K562 (cell line): ENCODE results near the gene RGL4. TPM values are rescaled to one million over a fixed set of nuclear protein-coding genes. Genes with fewer than 3 reads are reported as not detected.

Source experiments
- ATAC-seq: fragments of 200-7000 bp; cut with Tn5 transposase; 3 replicates; pipeline ENCODE4 v1.9.1; 2020; ENCODE audit warnings: moderate library complexity
- BruUV-seq: library from RNA; stranded (reverse); fragments of 400-500 nt; replicated peaks from 2 replicates; lab custom pipeline; 2021; lab: Mats Ljungman, UMichigan
- CTCF ChIA-PET: fragments of 300-600 bp; formaldehyde crosslinking; extraction: SDS; loops from one replicate; lab custom pipeline; 2021; ENCODE audit warnings: low intra/inter-chr PET ratio; lab: Yijun Ruan, JAX
- POLR2A ChIA-PET: fragments of 300-600, 350-650 bp; sonication (Branson Sonifier 250); formaldehyde crosslinking; extraction: SDS; loops from one replicate; lab custom pipeline; 2021; ENCODE audit warnings: antibody characterized with exemption, inconsistent platforms; lab: Yijun Ruan, JAX
- DNase-seq, 4 experiments: peaks; one replicate each; pipeline versions ENCODE4 v3.0.0 to v3.0.0-alpha.2; 2011 to 2018; ENCODE audit warnings: low spot score in 3 of 4, mixed read lengths in 3 of 4; ENCODE audit errors: extremely low read depth in 1 of 4
- FAIRE-seq: peaks from 2 replicates; lab custom pipeline; 2011; peaks lifted over from hg19 to GRCh38; lab: Jason Lieb, UNC
- H2AFZ ChIP-seq: 2 replicates; pipeline ENCODE4 v1.6.0; 2011; ENCODE audit warnings: low read depth, low read length, control low read depth, inconsistent platforms
- H3K27ac ChIP-seq: fragments of 200-600 bp; 3 replicates; pipeline ENCODE4 v1.8.0; 2011; ENCODE audit warnings: low read depth, mild to moderate bottlenecking, control low read depth, inconsistent platforms, low read length, moderate library complexity, mixed read lengths; ENCODE audit errors: extremely low read depth
- H3K27me3 ChIP-seq, 2 experiments: fragments of 300-600 bp in 1 of 2; 2 replicates in 1 of 2; 3 replicates in 1 of 2; pipeline versions ENCODE4 v1.6.0 to v1.8.0; 2011; ENCODE audit warnings: inconsistent platforms in 2 of 2, low read length in 2 of 2, mild to moderate bottlenecking in 1 of 2, mixed read lengths in 1 of 2, moderate library complexity in 1 of 2; ENCODE audit not compliant: control insufficient read depth in 2 of 2, insufficient read depth in 2 of 2
- H3K36me3 ChIP-seq: fragments of 300-600 bp; 3 replicates; pipeline ENCODE4 v1.8.0; 2011; ENCODE audit warnings: mild to moderate bottlenecking, low read length, inconsistent platforms; ENCODE audit not compliant: control insufficient read depth, insufficient read depth
- H3K4me1 ChIP-seq, 2 experiments: fragments of 200-600 bp in 1 of 2; replicated peaks in 1 of 2; 2 replicates in 1 of 2; 3 replicates in 1 of 2; pipeline versions ENCODE4 v1.5.1 to v1.8.0; 2011; ENCODE audit warnings: inconsistent platforms in 2 of 2, low read length in 2 of 2, mild to moderate bottlenecking in 1 of 2, mixed read lengths in 1 of 2, moderate library complexity in 1 of 2; ENCODE audit not compliant: control insufficient read depth in 2 of 2, insufficient read depth in 2 of 2
- H3K4me2 ChIP-seq: 2 replicates; pipeline ENCODE4 v1.6.1; 2011; ENCODE audit warnings: low read length, control low read depth, inconsistent platforms, mixed read lengths; ENCODE audit not compliant: insufficient read depth
- H3K4me3 ChIP-seq: fragments of 200-600 bp; sonication (generic), shearing (Covaris generic); 2 replicates; pipeline ENCODE4 v1.5.1; 2016; ENCODE audit warnings: control low read depth, inconsistent platforms
- H3K79me2 ChIP-seq: fragments of 200-600 bp; 3 replicates; pipeline ENCODE4 v1.8.0; 2011; ENCODE audit warnings: low read length, inconsistent platforms; ENCODE audit not compliant: control insufficient read depth, insufficient read depth
- H3K9ac ChIP-seq, 2 experiments: 2 replicates each; pipeline versions ENCODE4 v1.6.0 to v1.6.1; 2011; ENCODE audit warnings: low read depth in 2 of 2, low read length in 2 of 2, control low read depth in 1 of 2, inconsistent platforms in 1 of 2, mild to moderate bottlenecking in 1 of 2, mixed read lengths in 1 of 2; ENCODE audit not compliant: insufficient read depth in 1 of 2
- H3K9me1 ChIP-seq: one replicate; pipeline ENCODE4 v1.6.0; 2011; ENCODE audit warnings: inconsistent platforms, mild to moderate bottlenecking, low read length, moderate library complexity; ENCODE audit not compliant: control insufficient read depth, insufficient read depth
- H3K9me3 ChIP-seq: replicated peaks from 2 replicates; pipeline ENCODE4 v1.5.1; 2011; ENCODE audit warnings: low read depth, low read length, inconsistent platforms; ENCODE audit not compliant: control insufficient read depth, insufficient read depth
- H4K20me1 ChIP-seq: replicated peaks from 2 replicates; pipeline ENCODE4 v1.6.1; 2011; ENCODE audit warnings: low read length, inconsistent platforms, mixed read lengths; ENCODE audit not compliant: control insufficient read depth, insufficient read depth
- CBX1 ChIP-seq: sonication (generic); IDR thresholded peaks from 2 replicates; pipeline ENCODE4 v1.6.1; 2016; ENCODE audit warnings: antibody characterized with exemption, low read depth, mild to moderate bottlenecking
- CCNT2 ChIP-seq: IDR thresholded peaks from 2 replicates; pipeline ENCODE4 v1.6.1; 2011; ENCODE audit warnings: borderline replicate concordance, low read depth, mild to moderate bottlenecking, moderate library complexity, mixed read lengths, low read length; ENCODE audit not compliant: insufficient read length; ENCODE audit errors: extremely low read depth
- CEBPG ChIP-seq, 3 experiments: fragments of 200-800 bp in 1 of 3; sonication (Bioruptor generic) in 1 of 3; sonication (generic) in 1 of 3; formaldehyde crosslinking in 1 of 3; IDR thresholded peaks in 2 of 3; conservative IDR thresholded peaks in 1 of 3; 2 replicates each; pipeline versions ENCODE4 v1.6.1 to v1.8.0; 2016 to 2022; ENCODE audit warnings: missing compliant biosample characterization in 2 of 3, missing genetic modification characterization in 2 of 3, mild to moderate bottlenecking in 1 of 3, missing genetic modification reagents in 1 of 3
- CSDE1 ChIP-seq, 2 experiments: fragments of 450-650 bp; IDR thresholded peaks; 2 replicates each; pipeline ENCODE4 v1.6.1; 2016; ENCODE audit warnings: mild to moderate bottlenecking in 1 of 2
- FOSL1 ChIP-seq: fragments of 200-800 bp; sonication (Bioruptor generic); conservative IDR thresholded peaks from 2 replicates; pipeline ENCODE4 v1.6.1; 2016; ENCODE audit warnings: missing genetic modification characterization, missing compliant biosample characterization
- HNRNPLL ChIP-seq: fragments of 200-400 bp; formaldehyde crosslinking; IDR thresholded peaks from 2 replicates; pipeline ENCODE4 v1.6.1; 2017; ENCODE audit warnings: low read length, low read depth, mild to moderate bottlenecking; ENCODE audit not compliant: poor library complexity, severe bottlenecking
- KDM4B ChIP-seq, 2 experiments: fragments of 450-650 bp in 1 of 2; sonication (generic) in 1 of 2; IDR thresholded peaks; 2 replicates each; pipeline ENCODE4 v1.6.1; 2016 to 2017; ENCODE audit warnings: borderline replicate concordance in 2 of 2, antibody characterized with exemption in 1 of 2, low read depth in 1 of 2, mild to moderate bottlenecking in 1 of 2
- RB1 ChIP-seq: fragments of 450-650 bp; IDR thresholded peaks from 2 replicates; pipeline ENCODE4 v1.6.1; 2017; ENCODE audit warnings: low read depth, mild to moderate bottlenecking
- RCOR1 ChIP-seq, 2 experiments: IDR thresholded peaks; 2 replicates each; pipeline ENCODE4 v1.6.1; 2012; ENCODE audit warnings: low read depth in 2 of 2, low read length in 2 of 2, borderline replicate concordance in 1 of 2, improper control_type of control experiment in 1 of 2
- TCF7L2 ChIP-seq: fragments of 150-350 bp; IDR thresholded peaks from 2 replicates; pipeline ENCODE4 v1.6.1; 2016; ENCODE audit warnings: low read depth, mild to moderate bottlenecking, low read length, moderate library complexity
- ZBTB49 ChIP-seq: sonication (generic); formaldehyde crosslinking; IDR thresholded peaks from 2 replicates; pipeline ENCODE4 v1.8.0; 2022; ENCODE audit warnings: missing genetic modification reagents, mild to moderate bottlenecking, borderline replicate concordance
- ZFP1 ChIP-seq: fragments of 450-650 bp; formaldehyde crosslinking; IDR thresholded peaks from 2 replicates; pipeline ENCODE4 v1.4.0; 2020; ENCODE audit warnings: mild to moderate bottlenecking, mixed read lengths
- ZFP30 ChIP-seq: fragments of 250-450 bp; sonication (Bioruptor Pico); IDR thresholded peaks from 2 replicates; pipeline ENCODE4 v1.8.0; 2022; ENCODE audit warnings: moderate library complexity, mild to moderate bottlenecking, inconsistent platforms, borderline replicate concordance
- WGBS: fragments of 100-300 bp; shearing (Covaris generic); methylation state at CpG from one replicate; pipeline ENCODE4 v1.1.6; 2016; ENCODE audit warnings: low coverage, mixed read lengths; ENCODE audit not compliant: insufficient coverage; ENCODE audit errors: missing lambda C conversion rate; 5-methylcytosine and 5-hydroxymethylcytosine counted together
- in situ Hi-C: fragments of 300-500 bp; cut with MboI; formaldehyde crosslinking; loops from 4 replicates; pipeline ENCODE4 v1.15.0; 2018; ENCODE audit warnings: inconsistent platforms, mixed read lengths
- intact Hi-C: fragments of 100-400 bp; cut with micrococcal nuclease; formaldehyde crosslinking; loops from 2 replicates; pipeline ENCODE4 v1.14.2; 2022
- polyA plus RNA-seq, 8 experiments: library from polyadenylated mRNA; depleted of rRNA in 4 of 8; stranded (reverse) in 5 of 8; unstranded in 3 of 8; fragments of >200 nt; fragmentation: Nextera tagmentation in 2 of 8; fragmentation: Illumina TruSeq in 1 of 8; extraction: Ambion mirVana in 2 of 8; extraction: Trizol in 1 of 8; gene quantifications; 2 replicates each; pipeline versions ENCODE4 v1.2.1 to v1.2.3, GENCODE V29; 2011 to 2014; ENCODE audit warnings: inconsistent platforms in 1 of 8, missing spikeins in 1 of 8
- total RNA-seq, 7 experiments: library from RNA; depleted of rRNA in 6 of 7; stranded (reverse); fragments of >200 nt in 6 of 7; fragmentation: Illumina TruSeq in 2 of 7; extraction: Trizol in 2 of 7; gene quantifications; 2 replicates each; pipeline versions ENCODE4 v1.2.1 to v1.2.3, GENCODE V29; 2011 to 2021; ENCODE audit warnings: low replicate concordance in 1 of 7
- TF ChIP-seq, protein P1 (sequence below): fragments of 450-650 bp; IDR thresholded peaks from 2 replicates; pipeline ENCODE4 v1.6.1; 2016; ENCODE audit warnings: mild to moderate bottlenecking

Gene RGL4
- total and polyA plus RNA-seq, 9 of the 15 experiments (the other 6 are each of a cell fraction or from before 2014, with no cell fraction given) = not detected

- H3K4me3 ChIP-seq = peak overlapping the region; percentile 77
- peak overlapping the region; percentile 80 to 94 for H3K9ac ChIP-seq
- H3K36me3 ChIP-seq = peaks cover 24% of the 10 kb centered on the region; the same call in 1 of the 3 replicates
- BruUV-seq = TSS peak; percentile 74
- peak overlapping the region; percentile 98 for H2AFZ ChIP-seq
- peak; percentile 80 for FAIRE-seq
- peaks cover 6 to 25% of the 10 kb centered on the region in 2 experiments; a peak in 4 of 5 replicates for H3K4me1 ChIP-seq
- H3K9me3 ChIP-seq = no peaks in the 10 kb centered on the region
- peak overlapping the region; percentile 79 for H3K4me2 ChIP-seq
- peaks cover 19% of the 10 kb centered on the region for H3K79me2 ChIP-seq
- DNase-seq = peak; percentile 86 to 92 (median 88)
- H3K9me1 ChIP-seq = no peaks in the 10 kb centered on the region
- no peaks in the 10 kb centered on the region for H4K20me1 ChIP-seq
- CTCF ChIA-PET = no interaction called here
- POLR2A ChIA-PET = interaction anchor here (0.6 to 1.2 kb wide), 3 partner anchors 17 to 45 kb away, joined by 3 to 5 read pairs (median 3); no protein-coding TSS in a partner anchor
- 8% methylated on average over 35 of the region's 84 CpGs for WGBS
- ATAC-seq = peak; percentile 95
- no peaks in the 10 kb centered on the region for H3K27me3 ChIP-seq
- peak overlapping the region; percentile 84 for H3K27ac ChIP-seq
- in situ Hi-C loops = no loop called here
- intact Hi-C loops = no loop called here
- peak in 1 of 2 experiments; percentile 74; a peak in 2 of 4 replicates for TF ChIP-seq CSDE1 (IDR thresholded peaks at IDR 0.05)
- no peak for TF ChIP-seq KDM4B (IDR thresholded peaks at IDR 0.05; ENCODE audit: borderline replicate concordance in 2 of 2, low read depth in 1 of 2)
- TF ChIP-seq RB1 = peak; percentile 72; the same call in 1 of the 2 replicates
- no peak for TF ChIP-seq ZFP1
- TF ChIP-seq ZBTB49 (CRISPR knock-in tag) = no peak
- TF ChIP-seq CEBPG (CRISPR knock-in tag; IDR thresholded peaks at IDR 0.05) = no peak
- TF ChIP-seq CEBPG (tag; conservative IDR thresholded peaks at IDR 0.05 in 1 of 2, IDR thresholded peaks at IDR 0.05 in 1 of 2) = no peak
- TF ChIP-seq CCNT2 = no peak
- TF ChIP-seq FOSL1 = 0 out of 2 replicates have a peak, but pooled peaks have one; percentile 20
- TF ChIP-seq TCF7L2 = no peak
- TF ChIP-seq ZFP30 (CRISPR knock-in tag) = no peak
- 0 out of 4 replicates have a peak, but pooled peaks of 1 of the 2 experiments have one; percentile 43 for TF ChIP-seq RCOR1 (IDR thresholded peaks at IDR 0.05; ENCODE audit: borderline replicate concordance in 1 of 2, low read depth in 2 of 2, low read length in 2 of 2)
- TF ChIP-seq, protein P1, sequence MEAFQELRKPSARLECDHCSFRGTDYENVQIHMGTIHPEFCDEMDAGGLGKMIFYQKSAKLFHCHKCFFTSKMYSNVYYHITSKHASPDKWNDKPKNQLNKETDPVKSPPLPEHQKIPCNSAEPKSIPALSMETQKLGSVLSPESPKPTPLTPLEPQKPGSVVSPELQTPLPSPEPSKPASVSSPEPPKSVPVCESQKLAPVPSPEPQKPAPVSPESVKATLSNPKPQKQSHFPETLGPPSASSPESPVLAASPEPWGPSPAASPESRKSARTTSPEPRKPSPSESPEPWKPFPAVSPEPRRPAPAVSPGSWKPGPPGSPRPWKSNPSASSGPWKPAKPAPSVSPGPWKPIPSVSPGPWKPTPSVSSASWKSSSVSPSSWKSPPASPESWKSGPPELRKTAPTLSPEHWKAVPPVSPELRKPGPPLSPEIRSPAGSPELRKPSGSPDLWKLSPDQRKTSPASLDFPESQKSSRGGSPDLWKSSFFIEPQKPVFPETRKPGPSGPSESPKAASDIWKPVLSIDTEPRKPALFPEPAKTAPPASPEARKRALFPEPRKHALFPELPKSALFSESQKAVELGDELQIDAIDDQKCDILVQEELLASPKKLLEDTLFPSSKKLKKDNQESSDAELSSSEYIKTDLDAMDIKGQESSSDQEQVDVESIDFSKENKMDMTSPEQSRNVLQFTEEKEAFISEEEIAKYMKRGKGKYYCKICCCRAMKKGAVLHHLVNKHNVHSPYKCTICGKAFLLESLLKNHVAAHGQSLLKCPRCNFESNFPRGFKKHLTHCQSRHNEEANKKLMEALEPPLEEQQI = no peak
- no peak for TF ChIP-seq CBX1
- TF ChIP-seq HNRNPLL = peak; percentile 96
Observed at GRCh38 chr22:23716811-23717801, 26.3 kb downstream of the RGL4 start.
